Measurements from ENCODE around the gene ZPR1.
"Not testable (repeated sequence)": the region's sequence is repeated elsewhere in the genome, so short reads cannot be mapped to it uniquely, and the experiment has no call there.

ZPR1 gene

DNA sequence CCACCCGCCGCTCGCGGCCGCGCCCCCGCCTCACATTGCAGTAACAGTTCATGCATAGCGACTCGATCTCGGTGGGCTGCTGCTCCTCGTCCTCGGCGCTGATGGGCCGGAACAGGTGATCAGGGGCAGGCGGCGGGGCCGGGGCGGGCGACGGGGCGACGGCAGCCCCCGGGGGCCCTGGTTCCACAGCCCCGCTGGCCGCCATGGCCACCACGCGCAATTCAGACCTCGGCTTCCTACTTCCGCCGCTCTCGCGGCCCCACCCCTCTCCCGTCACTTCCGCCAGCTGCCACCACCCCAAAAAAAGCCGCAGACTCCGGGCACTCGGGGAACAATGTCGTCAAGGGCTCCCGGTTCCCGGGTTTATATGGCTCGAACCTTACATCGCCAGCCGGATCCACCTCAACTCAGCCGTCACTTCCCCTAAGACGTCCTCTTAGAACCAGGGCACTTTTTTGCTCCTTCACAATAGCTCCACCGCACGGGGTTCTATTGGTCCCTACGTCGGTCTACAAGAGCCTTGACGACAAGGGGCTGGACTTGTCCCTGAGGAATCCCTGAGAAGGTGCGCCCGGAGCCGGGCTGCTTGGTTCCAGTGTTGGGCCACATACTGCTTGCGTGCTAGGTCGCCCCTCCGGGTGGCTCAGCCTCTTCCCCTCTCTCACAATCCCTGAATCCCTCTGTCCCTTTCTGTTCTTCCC, at the start of gene ZPR1:
TSS of gene ZPR1 (minus strand) at position 238 of the 701 bp plus-strand sequence. CDS start at position 205, 33 bp downstream.
- in situ Hi-C loops (cut with MboI; ENCODE audit: low pct_unique_long_range_greater_than_20kb, low sequenced_read_pairs), result no loop called here
- DNase-seq, result peak; percentile 82

GRCh38 chr11:116836632-116836991, 48.8 kb upstream of the ZPR1 start:
- in situ Hi-C loops (cut with MboI; ENCODE audit: low pct_unique_long_range_greater_than_20kb, low sequenced_read_pairs), result no loop called here
- no peak for DNase-seq

GRCh38 chr11:116835791-116836631, 48.2 kb upstream of the ZPR1 start:
- DNase-seq, result peak; percentile 96
- in situ Hi-C loops (cut with MboI; ENCODE audit: low pct_unique_long_range_greater_than_20kb, low sequenced_read_pairs), result no loop called here

- in situ Hi-C loops (cut with MboI; ENCODE audit: low pct_unique_long_range_greater_than_20kb, low sequenced_read_pairs), result no loop called here
- DNase-seq, result peak; percentile 89
These were observed 47.4 kb upstream of the ZPR1 start for GRCh38 chr11:116835042-116835772.

DNA sequence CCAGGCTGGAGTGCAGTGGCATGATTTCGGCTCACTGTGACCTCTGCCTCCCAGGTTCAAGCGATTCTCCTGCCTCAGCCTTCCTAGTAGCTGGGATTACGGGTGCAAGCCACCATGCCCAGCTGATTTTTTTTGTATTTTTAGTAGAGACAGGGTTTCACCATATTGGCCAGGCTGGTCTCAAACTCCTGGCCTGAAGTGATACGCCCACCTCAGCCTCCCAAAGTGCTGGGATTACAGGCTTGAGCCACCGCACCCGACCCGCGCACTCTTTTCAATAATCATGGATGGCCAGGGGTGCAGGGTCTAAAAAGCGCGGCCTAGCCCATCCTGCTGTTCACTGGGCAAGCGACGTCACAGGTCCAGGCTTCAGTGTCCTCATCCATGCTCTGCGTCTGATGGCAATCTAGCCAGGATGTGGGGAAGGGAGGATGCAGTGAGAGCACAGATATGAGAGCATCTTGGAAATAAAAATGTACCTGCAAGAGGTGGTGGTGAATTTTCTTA, 46.8 kb upstream of the ZPR1 start:
- in situ Hi-C loops (cut with MboI; ENCODE audit: low pct_unique_long_range_greater_than_20kb, low sequenced_read_pairs); DNase-seq: not testable (repeated sequence)

GRCh38 chr11:116833816-116834534, 46.2 kb upstream of the ZPR1 start:
- in situ Hi-C loops (cut with MboI; ENCODE audit: low pct_unique_long_range_greater_than_20kb, low sequenced_read_pairs), result no loop called here
- DNase-seq, result no peak

GRCh38 chr11:116833491-116833815, 45.6 kb upstream of the ZPR1 start:
- in situ Hi-C loops (cut with MboI; ENCODE audit: low pct_unique_long_range_greater_than_20kb, low sequenced_read_pairs), result no loop called here
- DNase-seq, result no peak

DNA sequence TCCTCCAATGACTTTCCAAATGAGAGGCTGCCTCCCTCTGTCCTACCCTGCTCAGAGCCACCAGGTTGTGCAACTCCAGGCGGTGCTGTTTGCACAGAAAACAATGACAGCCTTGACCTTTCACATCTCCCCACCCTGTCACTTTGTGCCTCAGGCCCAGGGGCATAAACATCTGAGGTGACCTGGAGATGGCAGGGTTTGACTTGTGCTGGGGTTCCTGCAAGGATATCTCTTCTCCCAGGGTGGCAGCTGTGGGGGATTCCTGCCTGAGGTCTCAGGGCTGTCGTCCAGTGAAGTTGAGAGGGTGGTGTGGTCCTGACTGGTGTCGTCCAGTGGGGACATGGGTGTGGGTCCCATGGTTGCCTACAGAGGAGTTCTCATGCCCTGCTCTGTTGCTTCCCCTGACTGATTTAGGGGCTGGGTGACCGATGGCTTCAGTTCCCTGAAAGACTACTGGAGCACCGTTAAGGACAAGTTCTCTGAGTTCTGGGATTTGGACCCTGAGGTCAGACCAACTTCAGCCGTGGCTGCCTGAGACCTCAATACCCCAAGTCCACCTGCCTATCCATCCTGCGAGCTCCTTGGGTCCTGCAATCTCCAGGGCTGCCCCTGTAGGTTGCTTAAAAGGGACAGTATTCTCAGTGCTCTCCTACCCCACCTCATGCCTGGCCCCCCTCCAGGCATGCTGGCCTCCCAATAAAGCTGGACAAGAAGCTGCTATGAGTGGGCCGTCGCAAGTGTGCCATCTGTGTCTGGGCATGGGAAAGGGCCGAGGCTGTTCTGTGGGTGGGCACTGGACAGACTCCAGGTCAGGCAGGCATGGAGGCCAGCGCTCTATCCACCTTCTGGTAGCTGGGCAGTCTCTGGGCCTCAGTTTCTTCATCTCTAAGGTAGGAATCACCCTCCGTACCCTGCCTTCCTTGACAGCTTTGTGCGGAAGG, 44.8 kb upstream of the ZPR1 start:
- in situ Hi-C loops (cut with MboI; ENCODE audit: low pct_unique_long_range_greater_than_20kb, low sequenced_read_pairs), result no loop called here
- no peak for DNase-seq

DNA sequence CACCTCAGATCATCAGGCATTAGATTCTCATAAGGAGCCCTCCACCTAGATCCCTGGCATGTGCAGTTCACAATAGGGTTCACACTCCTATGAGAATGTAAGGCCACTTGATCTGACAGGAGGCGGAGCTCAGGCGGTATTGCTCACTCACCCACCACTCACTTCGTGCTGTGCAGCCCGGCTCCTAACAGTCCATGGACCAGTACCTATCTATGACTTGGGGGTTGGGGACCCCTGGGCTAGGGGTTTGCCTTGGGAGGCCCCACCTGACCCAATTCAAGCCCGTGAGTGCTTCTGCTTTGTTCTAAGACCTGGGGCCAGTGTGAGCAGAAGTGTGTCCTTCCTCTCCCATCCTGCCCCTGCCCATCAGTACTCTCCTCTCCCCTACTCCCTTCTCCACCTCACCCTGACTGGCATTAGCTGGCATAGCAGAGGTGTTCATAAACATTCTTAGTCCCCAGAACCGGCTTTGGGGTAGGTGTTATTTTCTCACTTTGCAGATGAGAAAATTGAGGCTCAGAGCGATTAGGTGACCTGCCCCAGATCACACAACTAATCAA, 44.0 kb upstream of the ZPR1 start:
- DNase-seq, result no peak
- in situ Hi-C loops (cut with MboI; ENCODE audit: low pct_unique_long_range_greater_than_20kb, low sequenced_read_pairs), result no loop called here

DNA sequence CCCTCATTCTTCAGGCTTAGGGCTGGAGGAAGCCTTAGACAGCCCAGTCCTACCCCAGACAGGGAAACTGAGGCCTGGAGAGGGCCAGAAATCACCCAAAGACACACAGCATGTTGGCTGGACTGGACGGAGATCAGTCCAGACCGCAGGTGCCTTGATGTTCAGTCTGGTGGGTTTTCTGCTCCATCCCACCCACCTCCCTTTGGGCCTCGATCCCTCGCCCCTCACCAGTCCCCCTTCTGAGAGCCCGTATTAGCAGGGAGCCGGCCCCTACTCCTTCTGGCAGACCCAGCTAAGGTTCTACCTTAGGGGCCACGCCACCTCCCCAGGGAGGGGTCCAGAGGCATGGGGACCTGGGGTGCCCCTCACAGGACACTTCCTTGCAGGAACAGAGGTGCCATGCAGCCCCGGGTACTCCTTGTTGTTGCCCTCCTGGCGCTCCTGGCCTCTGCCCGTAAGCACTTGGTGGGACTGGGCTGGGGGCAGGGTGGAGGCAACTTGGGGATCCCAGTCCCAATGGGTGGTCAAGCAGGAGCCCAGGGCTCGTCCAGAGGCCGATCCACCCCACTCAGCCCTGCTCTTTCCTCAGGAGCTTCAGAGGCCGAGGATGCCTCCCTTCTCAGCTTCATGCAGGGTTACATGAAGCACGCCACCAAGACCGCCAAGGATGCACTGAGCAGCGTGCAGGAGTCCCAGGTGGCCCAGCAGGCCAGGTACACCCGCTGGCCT, 42.5 kb upstream of the ZPR1 start:
- DNase-seq, result no peak
- in situ Hi-C loops (cut with MboI; ENCODE audit: low pct_unique_long_range_greater_than_20kb, low sequenced_read_pairs), result no loop called here

DNA sequence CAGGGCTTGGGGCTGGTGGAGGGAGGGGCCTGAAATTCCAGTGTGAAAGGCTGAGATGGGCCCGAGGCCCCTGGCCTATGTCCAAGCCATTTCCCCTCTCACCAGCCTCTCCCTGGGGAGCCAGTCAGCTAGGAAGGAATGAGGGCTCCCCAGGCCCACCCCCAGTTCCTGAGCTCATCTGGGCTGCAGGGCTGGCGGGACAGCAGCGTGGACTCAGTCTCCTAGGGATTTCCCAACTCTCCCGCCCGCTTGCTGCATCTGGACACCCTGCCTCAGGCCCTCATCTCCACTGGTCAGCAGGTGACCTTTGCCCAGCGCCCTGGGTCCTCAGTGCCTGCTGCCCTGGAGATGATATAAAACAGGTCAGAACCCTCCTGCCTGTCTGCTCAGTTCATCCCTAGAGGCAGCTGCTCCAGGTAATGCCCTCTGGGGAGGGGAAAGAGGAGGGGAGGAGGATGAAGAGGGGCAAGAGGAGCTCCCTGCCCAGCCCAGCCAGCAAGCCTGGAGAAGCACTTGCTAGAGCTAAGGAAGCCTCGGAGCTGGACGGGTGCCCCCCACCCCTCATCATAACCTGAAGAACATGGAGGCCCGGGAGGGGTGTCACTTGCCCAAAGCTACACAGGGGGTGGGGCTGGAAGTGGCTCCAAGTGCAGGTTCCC, 41.8 kb upstream of the ZPR1 start, which contains the start of gene APOC3:
TSS of gene APOC3 (plus strand) at position 383 of the 659 bp plus-strand sequence. CDS start 676 bp downstream, outside the sequence.
- DNase-seq, result no peak
- in situ Hi-C loops (cut with MboI; ENCODE audit: low pct_unique_long_range_greater_than_20kb, low sequenced_read_pairs), result no loop called here

GRCh38 chr11:116828632-116829524, 41.1 kb upstream of the ZPR1 start:
- in situ Hi-C loops (cut with MboI; ENCODE audit: low pct_unique_long_range_greater_than_20kb, low sequenced_read_pairs), result no loop called here

DNA sequence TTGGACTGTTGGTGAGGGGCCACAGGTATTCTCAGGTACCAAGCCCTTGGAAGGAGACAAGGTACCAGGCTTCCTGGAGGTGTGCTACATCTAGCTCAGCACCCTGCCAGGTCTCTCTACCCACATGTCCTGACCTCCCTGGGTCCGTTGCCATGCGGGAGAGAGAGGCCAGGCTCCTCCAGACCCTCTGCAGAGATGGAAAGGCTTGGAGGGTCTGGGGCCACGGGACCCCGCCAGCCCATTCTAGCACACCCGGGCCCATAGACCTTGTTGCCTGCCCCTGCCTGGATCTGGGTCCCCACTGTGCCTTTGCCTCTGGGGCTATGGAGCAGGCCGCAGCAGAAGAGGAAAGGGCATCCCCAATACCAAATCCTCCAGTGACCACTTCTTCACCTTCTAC, 39.6 kb upstream of the ZPR1 start:
- no peak for DNase-seq
- in situ Hi-C loops (cut with MboI; ENCODE audit: low pct_unique_long_range_greater_than_20kb, low sequenced_read_pairs), result no loop called here

More at GRCh38 chr11:116828632-116829524, 41.1 kb upstream of the ZPR1 start:
- DNase-seq, result no peak

DNA sequence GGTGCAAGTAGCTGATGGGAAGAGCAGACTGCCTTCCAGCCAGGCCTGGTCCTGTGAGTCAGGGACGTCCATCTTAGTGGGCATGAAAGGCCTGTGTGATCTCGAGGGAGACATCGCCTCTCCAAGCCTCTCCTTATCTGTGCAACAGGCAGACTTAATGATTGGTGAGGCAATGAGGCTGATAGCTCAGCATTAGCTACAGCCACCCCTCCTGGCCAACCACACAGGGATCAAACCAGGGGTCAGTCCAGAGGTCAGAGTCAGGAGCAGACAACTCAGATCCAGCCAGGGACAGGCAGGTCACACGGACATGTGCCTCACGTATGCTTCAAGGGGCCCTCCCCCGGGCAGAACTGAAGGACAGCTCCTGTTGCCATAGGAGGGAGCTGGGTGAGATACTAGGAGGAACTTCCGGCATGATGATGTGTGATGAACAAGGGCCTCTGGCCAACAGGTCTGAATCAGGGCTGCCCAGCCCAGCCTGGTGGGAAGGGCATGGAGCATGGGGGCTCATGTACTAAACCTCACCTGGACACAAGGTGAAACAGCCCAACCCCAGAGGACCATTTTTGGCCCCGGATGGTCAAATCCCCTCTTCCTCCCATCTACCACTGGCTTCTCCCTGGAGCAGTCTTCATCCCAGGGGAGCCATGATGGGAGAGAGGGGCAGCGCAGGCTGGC, 39.1 kb upstream of the ZPR1 start:
- in situ Hi-C loops (cut with MboI; ENCODE audit: low pct_unique_long_range_greater_than_20kb, low sequenced_read_pairs), result no loop called here
- no peak for DNase-seq
